ENCODE measurements around the gene JAG2. TPM values are rescaled to one million over a fixed set of nuclear protein-coding genes. Genes with fewer than 3 reads are reported as not detected.

Gene JAG2
- total and polyA plus RNA-seq, 2 donors from 2014 or later: 6.3 to 26.1 TPM

- Histone ChIP-seq H3K27ac (ENCODE audit: low read depth in 2 of 2, low read length in 2 of 2) (no peak overlapping the region), H3K4me1 (ENCODE audit: control insufficient read depth in 2 of 3, insufficient read depth in 2 of 3, low read depth in 1 of 3, low read length in 3 of 3) (no peaks in the 10 kb centered on the region), H3K27me3 (ENCODE audit: control insufficient read depth, insufficient read depth, low read length) (no peaks in the 10 kb centered on the region), H3K36me3 (ENCODE audit: control insufficient read depth in 2 of 3, insufficient read depth in 3 of 3, low read length in 3 of 3) (no peaks in the 10 kb centered on the region), H3K9ac (ENCODE audit: low read length in 3 of 3) (no peak overlapping the region), H3K9me3 (ENCODE audit: control insufficient read depth in 2 of 3, insufficient read depth in 1 of 3, low read length in 3 of 3) (peaks cover 0 to 19% (median 3%) of the 10 kb centered on the region in 3 donors), H3K4me3 (ENCODE audit: low read length in 3 of 3) (no peak overlapping the region)
- no peak for TF ChIP-seq CTCF (IDR thresholded peaks at IDR 0.05; ENCODE audit: borderline replicate concordance, extremely low read depth, insufficient read depth)
- DNase-seq (no peak), FAIRE-seq (no peak)
- intact Hi-C loops (cut with DNase I): no loop called here
Observed at GRCh38 chr14:105123064-105123665, 45.4 kb downstream of the JAG2 start.

DNA sequence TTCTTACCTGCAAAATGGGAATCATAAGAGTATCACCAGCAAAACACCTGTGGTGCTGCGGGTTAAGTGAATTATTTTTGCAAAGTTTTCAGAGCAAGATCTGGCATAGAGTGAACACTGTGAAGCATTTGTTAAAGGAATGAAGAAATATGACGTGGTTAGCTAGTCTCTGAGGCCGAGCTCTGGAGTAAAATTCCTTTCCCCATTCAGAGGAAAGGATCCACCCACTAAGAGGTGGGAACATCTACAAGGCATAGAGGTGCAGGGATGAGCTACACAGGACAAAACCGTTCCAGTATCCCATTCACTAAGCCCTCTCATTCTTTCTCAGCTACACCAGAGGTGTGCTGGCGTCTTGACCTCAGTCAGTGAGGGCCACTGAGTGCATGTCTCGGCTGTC, 48.5 kb downstream of the JAG2 start:
- H3K27ac ChIP-seq (ENCODE audit: low read depth in 2 of 2, low read length in 2 of 2): no peak overlapping the region
- H3K27me3 ChIP-seq (ENCODE audit: control insufficient read depth, insufficient read depth, low read length): no peaks in the 10 kb centered on the region
- H3K4me3 ChIP-seq (ENCODE audit: low read length in 3 of 3): no peak overlapping the region
- H3K9ac ChIP-seq (ENCODE audit: low read length in 3 of 3): no peak overlapping the region
- no peak for TF ChIP-seq CTCF (IDR thresholded peaks at IDR 0.05; ENCODE audit: borderline replicate concordance, extremely low read depth, insufficient read depth)
- FAIRE-seq: no peak
- H3K36me3 ChIP-seq (ENCODE audit: control insufficient read depth in 2 of 3, insufficient read depth in 3 of 3, low read length in 3 of 3): no peaks in the 10 kb centered on the region
- no peaks in the 10 kb centered on the region for H3K4me1 ChIP-seq (ENCODE audit: control insufficient read depth in 2 of 3, insufficient read depth in 2 of 3, low read depth in 1 of 3, low read length in 3 of 3)
- peaks cover 0 to 19% (median 3%) of the 10 kb centered on the region in 3 donors for H3K9me3 ChIP-seq (ENCODE audit: control insufficient read depth in 2 of 3, insufficient read depth in 1 of 3, low read length in 3 of 3)
- DNase-seq: no peak
- intact Hi-C loops (cut with DNase I): no loop called here

GRCh38 chr14:105119408-105120025, 49.1 kb downstream of the JAG2 start:
- Histone ChIP-seq H3K4me1 (ENCODE audit: control insufficient read depth in 2 of 3, insufficient read depth in 2 of 3, low read depth in 1 of 3, low read length in 3 of 3) (no peaks in the 10 kb centered on the region), H3K36me3 (ENCODE audit: control insufficient read depth in 2 of 3, insufficient read depth in 3 of 3, low read length in 3 of 3) (no peaks in the 10 kb centered on the region), H3K9me3 (ENCODE audit: control insufficient read depth in 2 of 3, insufficient read depth in 1 of 3, low read length in 3 of 3) (peaks cover 0 to 19% (median 3%) of the 10 kb centered on the region in 3 donors), H3K27me3 (ENCODE audit: control insufficient read depth, insufficient read depth, low read length) (no peaks in the 10 kb centered on the region), H3K27ac (ENCODE audit: low read depth in 2 of 2, low read length in 2 of 2) (no peak overlapping the region), H3K4me3 (ENCODE audit: low read length in 3 of 3) (no peak overlapping the region), H3K9ac (ENCODE audit: low read length in 3 of 3) (no peak overlapping the region)
- no peak for TF ChIP-seq CTCF (IDR thresholded peaks at IDR 0.05; ENCODE audit: borderline replicate concordance, extremely low read depth, insufficient read depth)
- intact Hi-C loops (cut with DNase I): no loop called here
- FAIRE-seq (no peak), DNase-seq (no peak)

All from kidney (tissue), 14 donors.